K562 (cell line): ENCODE data around the gene CAMK2B. TPM values are rescaled to one million over a fixed set of nuclear protein-coding genes. Genes with fewer than 3 reads are reported as not detected.
A peak's percentile ranks its signal among the peaks of the same experiment; 100 is the strongest.

ENCODE experiments used
- ATAC-seq: fragments of 200-7000 bp; cut with Tn5 transposase; 3 replicates; pipeline ENCODE4 v1.9.1; 2020; ENCODE audit warnings: moderate library complexity
- BruUV-seq: library from RNA; stranded (reverse); fragments of 400-500 nt; replicated peaks from 2 replicates; lab custom pipeline; 2021; lab: Mats Ljungman, UMichigan
- CTCF ChIA-PET: fragments of 300-600 bp; formaldehyde crosslinking; extraction: SDS; loops from one replicate; lab custom pipeline; 2021; ENCODE audit warnings: low intra/inter-chr PET ratio; lab: Yijun Ruan, JAX
- POLR2A ChIA-PET: fragments of 300-600, 350-650 bp; sonication (Branson Sonifier 250); formaldehyde crosslinking; extraction: SDS; loops from one replicate; lab custom pipeline; 2021; ENCODE audit warnings: antibody characterized with exemption, inconsistent platforms; lab: Yijun Ruan, JAX
- DNase-seq, 4 experiments: peaks; one replicate each; pipeline versions ENCODE4 v3.0.0 to v3.0.0-alpha.2; 2011 to 2018; ENCODE audit warnings: low spot score in 3 of 4, mixed read lengths in 3 of 4; ENCODE audit errors: extremely low read depth in 1 of 4
- FAIRE-seq: peaks from 2 replicates; lab custom pipeline; 2011; peaks lifted over from hg19 to GRCh38; lab: Jason Lieb, UNC
- H2AFZ ChIP-seq: 2 replicates; pipeline ENCODE4 v1.6.0; 2011; ENCODE audit warnings: low read depth, low read length, control low read depth, inconsistent platforms
- H3K27ac ChIP-seq: fragments of 200-600 bp; 3 replicates; pipeline ENCODE4 v1.8.0; 2011; ENCODE audit warnings: low read depth, mild to moderate bottlenecking, control low read depth, inconsistent platforms, low read length, moderate library complexity, mixed read lengths; ENCODE audit errors: extremely low read depth
- H3K27me3 ChIP-seq, 2 experiments: fragments of 300-600 bp in 1 of 2; 2 replicates in 1 of 2; 3 replicates in 1 of 2; pipeline versions ENCODE4 v1.6.0 to v1.8.0; 2011; ENCODE audit warnings: inconsistent platforms in 2 of 2, low read length in 2 of 2, mild to moderate bottlenecking in 1 of 2, mixed read lengths in 1 of 2, moderate library complexity in 1 of 2; ENCODE audit not compliant: control insufficient read depth in 2 of 2, insufficient read depth in 2 of 2
- H3K36me3 ChIP-seq: fragments of 300-600 bp; 3 replicates; pipeline ENCODE4 v1.8.0; 2011; ENCODE audit warnings: mild to moderate bottlenecking, low read length, inconsistent platforms; ENCODE audit not compliant: control insufficient read depth, insufficient read depth
- H3K4me1 ChIP-seq, 2 experiments: fragments of 200-600 bp in 1 of 2; replicated peaks in 1 of 2; 2 replicates in 1 of 2; 3 replicates in 1 of 2; pipeline versions ENCODE4 v1.5.1 to v1.8.0; 2011; ENCODE audit warnings: inconsistent platforms in 2 of 2, low read length in 2 of 2, mild to moderate bottlenecking in 1 of 2, mixed read lengths in 1 of 2, moderate library complexity in 1 of 2; ENCODE audit not compliant: control insufficient read depth in 2 of 2, insufficient read depth in 2 of 2
- H3K4me2 ChIP-seq: 2 replicates; pipeline ENCODE4 v1.6.1; 2011; ENCODE audit warnings: low read length, control low read depth, inconsistent platforms, mixed read lengths; ENCODE audit not compliant: insufficient read depth
- H3K4me3 ChIP-seq: fragments of 200-600 bp; sonication (generic), shearing (Covaris generic); 2 replicates; pipeline ENCODE4 v1.5.1; 2016; ENCODE audit warnings: control low read depth, inconsistent platforms
- H3K79me2 ChIP-seq: fragments of 200-600 bp; 3 replicates; pipeline ENCODE4 v1.8.0; 2011; ENCODE audit warnings: low read length, inconsistent platforms; ENCODE audit not compliant: control insufficient read depth, insufficient read depth
- H3K9ac ChIP-seq, 2 experiments: 2 replicates each; pipeline versions ENCODE4 v1.6.0 to v1.6.1; 2011; ENCODE audit warnings: low read depth in 2 of 2, low read length in 2 of 2, control low read depth in 1 of 2, inconsistent platforms in 1 of 2, mild to moderate bottlenecking in 1 of 2, mixed read lengths in 1 of 2; ENCODE audit not compliant: insufficient read depth in 1 of 2
- H3K9me1 ChIP-seq: one replicate; pipeline ENCODE4 v1.6.0; 2011; ENCODE audit warnings: inconsistent platforms, mild to moderate bottlenecking, low read length, moderate library complexity; ENCODE audit not compliant: control insufficient read depth, insufficient read depth
- H3K9me3 ChIP-seq: replicated peaks from 2 replicates; pipeline ENCODE4 v1.5.1; 2011; ENCODE audit warnings: low read depth, low read length, inconsistent platforms; ENCODE audit not compliant: control insufficient read depth, insufficient read depth
- H4K20me1 ChIP-seq: replicated peaks from 2 replicates; pipeline ENCODE4 v1.6.1; 2011; ENCODE audit warnings: low read length, inconsistent platforms, mixed read lengths; ENCODE audit not compliant: control insufficient read depth, insufficient read depth
- CCAR2 ChIP-seq: fragments of 200-400 bp; formaldehyde crosslinking; IDR thresholded peaks from 2 replicates; pipeline ENCODE4 v1.6.1; 2017; ENCODE audit warnings: mild to moderate bottlenecking, low read depth, low read length
- HNRNPLL ChIP-seq: fragments of 200-400 bp; formaldehyde crosslinking; IDR thresholded peaks from 2 replicates; pipeline ENCODE4 v1.6.1; 2017; ENCODE audit warnings: low read length, low read depth, mild to moderate bottlenecking; ENCODE audit not compliant: poor library complexity, severe bottlenecking
- MIER1 ChIP-seq: fragments of 450-650 bp; IDR thresholded peaks from 2 replicates; pipeline ENCODE4 v1.6.1; 2016; ENCODE audit warnings: antibody characterized with exemption, mild to moderate bottlenecking, low read depth
- SMARCE1 ChIP-seq: fragments of 450-650 bp; IDR thresholded peaks from 2 replicates; pipeline ENCODE4 v1.7.1; 2016; ENCODE audit warnings: mild to moderate bottlenecking
- SPI1 ChIP-seq: IDR thresholded peaks from 2 replicates; pipeline ENCODE4 v1.6.1; 2011; ENCODE audit warnings: low read depth, low read length, control low read depth, borderline replicate concordance
- ZBTB7A ChIP-seq: IDR thresholded peaks from 2 replicates; pipeline ENCODE4 v1.6.1; 2011; ENCODE audit warnings: low read depth, mild to moderate bottlenecking, low read length, moderate library complexity, borderline replicate concordance; ENCODE audit not compliant: control insufficient read depth
- WGBS: fragments of 100-300 bp; shearing (Covaris generic); methylation state at CpG from one replicate; pipeline ENCODE4 v1.1.6; 2016; ENCODE audit warnings: low coverage, mixed read lengths; ENCODE audit not compliant: insufficient coverage; ENCODE audit errors: missing lambda C conversion rate; 5-methylcytosine and 5-hydroxymethylcytosine counted together
- in situ Hi-C: fragments of 300-500 bp; cut with MboI; formaldehyde crosslinking; loops from 4 replicates; pipeline ENCODE4 v1.15.0; 2018; ENCODE audit warnings: inconsistent platforms, mixed read lengths
- intact Hi-C: fragments of 100-400 bp; cut with micrococcal nuclease; formaldehyde crosslinking; loops from 2 replicates; pipeline ENCODE4 v1.14.2; 2022
- polyA plus RNA-seq, 8 experiments: library from polyadenylated mRNA; depleted of rRNA in 4 of 8; stranded (reverse) in 5 of 8; unstranded in 3 of 8; fragments of >200 nt; fragmentation: Nextera tagmentation in 2 of 8; fragmentation: Illumina TruSeq in 1 of 8; extraction: Ambion mirVana in 2 of 8; extraction: Trizol in 1 of 8; gene quantifications; 2 replicates each; pipeline versions ENCODE4 v1.2.1 to v1.2.3, GENCODE V29; 2011 to 2014; ENCODE audit warnings: inconsistent platforms in 1 of 8, missing spikeins in 1 of 8
- total RNA-seq, 7 experiments: library from RNA; depleted of rRNA in 6 of 7; stranded (reverse); fragments of >200 nt in 6 of 7; fragmentation: Illumina TruSeq in 2 of 7; extraction: Trizol in 2 of 7; gene quantifications; 2 replicates each; pipeline versions ENCODE4 v1.2.1 to v1.2.3, GENCODE V29; 2011 to 2021; ENCODE audit warnings: low replicate concordance in 1 of 7

Gene CAMK2B
- total and polyA plus RNA-seq, 9 of the 15 experiments (the other 6 are each of a cell fraction or from before 2014, with no cell fraction given) = 0.04 to 0.09 (median 0.05) TPM; not detected in 4

GRCh38 chr7:44220358-44221112, 104.9 kb downstream of the CAMK2B start:
- BruUV-seq = no TSS peak
- intact Hi-C loops (no loop called here), in situ Hi-C loops (no loop called here)
- H3K4me3 ChIP-seq = no peak overlapping the region
- no peak for FAIRE-seq
- peaks cover 2 to 20% of the 10 kb centered on the region in 2 experiments; a peak in 4 of 5 replicates for H3K27me3 ChIP-seq
- ChIA-PET CTCF (no interaction called here), POLR2A (interaction anchor here (0.6 kb wide), 2 partner anchors 33 to 340 kb away, joined by 3 to 4 read pairs; no protein-coding TSS in a partner anchor)
- H3K4me1 ChIP-seq = peaks cover 0 to 61% of the 10 kb centered on the region in 2 experiments; a peak in 3 of 5 replicates
- no peaks in the 10 kb centered on the region for H3K9me3 ChIP-seq
- no peaks in the 10 kb centered on the region for H3K9me1 ChIP-seq
- H4K20me1 ChIP-seq = no peaks in the 10 kb centered on the region
- ATAC-seq = no peak
- H3K79me2 ChIP-seq = no peaks in the 10 kb centered on the region
- DNase-seq = no peak
- TF ChIP-seq CCAR2 (no peak), MIER1 (no peak), SPI1 (peak; percentile 70; the same call in 1 of the 2 replicates), ZBTB7A (peak; percentile 4; the same call in 1 of the 2 replicates)
- no peaks in the 10 kb centered on the region for H3K36me3 ChIP-seq
- H3K27ac ChIP-seq = no peak overlapping the region
- H3K9ac ChIP-seq = 0 out of 4 replicates have a peak overlapping the region, but pooled peaks of 1 of the 2 experiments have one; percentile 20
- no peak overlapping the region for H3K4me2 ChIP-seq
- H2AFZ ChIP-seq = 0 out of 2 replicates have a peak overlapping the region, but pooled peaks have one; percentile 91
- WGBS = 74% methylated on average over 23 of the region's 24 CpGs

- 84% methylated on average over 25 of the region's 26 CpGs for WGBS
- in situ Hi-C loops (no loop called here), intact Hi-C loops (no loop called here)
- FAIRE-seq (no peak), DNase-seq (no peak), ATAC-seq (no peak)
- ChIA-PET CTCF (no interaction called here), POLR2A (no interaction called here)
- no peaks in the 10 kb centered on the region for H3K9me3 ChIP-seq
- no peak for TF ChIP-seq SMARCE1
- no peak for TF ChIP-seq HNRNPLL
- H3K36me3 ChIP-seq = no peaks in the 10 kb centered on the region
- H3K79me2 ChIP-seq = no peaks in the 10 kb centered on the region
- H3K27me3 ChIP-seq = peaks cover 0 to 15% of the 10 kb centered on the region in 2 experiments; a peak in 3 of 5 replicates
- H3K27ac ChIP-seq = no peak overlapping the region
- BruUV-seq = no TSS peak
- no peak overlapping the region for H3K9ac ChIP-seq
- H2AFZ ChIP-seq = no peak overlapping the region
- H3K4me3 ChIP-seq = no peak overlapping the region
- peaks cover 0 to 58% of the 10 kb centered on the region in 2 experiments; a peak in 4 of 5 replicates for H3K4me1 ChIP-seq
- H4K20me1 ChIP-seq = no peaks in the 10 kb centered on the region
- H3K4me2 ChIP-seq = no peak overlapping the region
- no peaks in the 10 kb centered on the region for H3K9me1 ChIP-seq
Measured at GRCh38 chr7:44220046-44220357, 105.4 kb downstream of the CAMK2B start.
